Lower leg skin (tissue), 4 donors: ENCODE results near the gene ECHS1. TPM values are rescaled to one million over a fixed set of nuclear protein-coding genes. Genes with fewer than 3 reads are reported as not detected.
"Not testable (repeated sequence)": the region's sequence is repeated elsewhere in the genome, so short reads cannot be mapped to it uniquely, and the experiment has no call there.

Experiments used
- DNase-seq, 2 donors: peaks; one replicate each; pipeline ENCODE4 v3.0.0-alpha.2; 2019; ENCODE audit warnings: low spot score in 2 of 2
- H3K4me3 ChIP-seq: fragments of 200-600 bp; sonication (generic); 2 replicates; pipeline ENCODE4 v1.5.1; 2017; ENCODE audit warnings: mild to moderate bottlenecking, low read depth; ENCODE audit not compliant: poor library complexity, severe bottlenecking
- CTCF ChIP-seq, 3 donors: fragments of 450-650 bp; IDR thresholded peaks; one replicate each; pipeline ENCODE4 v1.5.1; 2016; ENCODE audit warnings: antibody characterized with exemption in 3 of 3, mild to moderate bottlenecking in 3 of 3, moderate library complexity in 2 of 3
- POLR2A ChIP-seq, 2 donors: fragments of 450-650 bp; IDR thresholded peaks; one replicate each; pipeline ENCODE4 v1.6.1; 2016 to 2017; ENCODE audit warnings: antibody characterized with exemption in 2 of 2, mild to moderate bottlenecking in 1 of 2, moderate library complexity in 1 of 2
- WGBS, 2 donors: methylation state at CpG; one replicate each; pipeline ENCODE4 v1.1.5; 2018; 5-methylcytosine and 5-hydroxymethylcytosine counted together
- intact Hi-C: fragments of 100-400 bp; cut with DNase I; formaldehyde crosslinking; loops from one replicate; pipeline ENCODE4 v1.15.0; 2023; ENCODE audit warnings: low total_unique reads
- total RNA-seq, 4 donors: library from RNA; depleted of rRNA; stranded (reverse); fragments of >200 nt; gene quantifications; one replicate each; pipeline ENCODE4 v1.1.0, GENCODE V29; 2016

Gene ECHS1
- total RNA-seq, 4 donors from 2014 or later, result 40.0 to 85.7 (median 61.8) TPM

GRCh38 chr10:133390597-133391248 lies 17.6 kb upstream of the ECHS1 start:
- TF ChIP-seq CTCF (IDR thresholded peaks at IDR 0.05) (no peak), POLR2A (IDR thresholded peaks at IDR 0.05) (no peak)
- intact Hi-C loops, result no loop called here

GRCh38 chr10:133388973-133389818 lies 16.0 kb upstream of the ECHS1 start:
- 82 to 84% methylated on average over 36 to 38 of the region's 39 CpGs for WGBS, 2 donors
- DNase-seq, result peak in 1 of 2 donors; percentile 82
- intact Hi-C loops, result no loop called here
- no peak overlapping the region for H3K4me3 ChIP-seq
- TF ChIP-seq CTCF (IDR thresholded peaks at IDR 0.05), result no peak

More at GRCh38 chr10:133390597-133391248, 17.6 kb upstream of the ECHS1 start:
- no peak overlapping the region for H3K4me3 ChIP-seq
- whole genome bisulfite sequencing, 2 donors, result 85 to 91% methylated on average over 19 of the region's 19 CpGs
- peak in 1 of 2 donors; percentile 65 for DNase-seq

GRCh38 chr10:133388236-133388972 lies 15.2 kb upstream of the ECHS1 start:
- peak in 1 of 2 donors; percentile 70 for DNase-seq
- TF ChIP-seq CTCF (IDR thresholded peaks at IDR 0.05) (no peak), POLR2A (IDR thresholded peaks at IDR 0.05) (no peak)
- no peak overlapping the region for H3K4me3 ChIP-seq
- 84 to 89% methylated on average over 16 to 17 of the region's 17 CpGs for WGBS, 2 donors
- intact Hi-C loops, result no loop called here

- intact Hi-C loops, H3K4me3 ChIP-seq: not testable (repeated sequence)
- peak in 1 of 2 donors; percentile 53 for DNase-seq
- 90 to 97% methylated on average over 4 of the region's 4 CpGs for WGBS, 2 donors
Observed at GRCh38 chr10:133386951-133387350, 13.8 kb upstream of the ECHS1 start.

GRCh38 chr10:133385214-133385613 lies 12.1 kb upstream of the ECHS1 start:
- no peak for DNase-seq
- no peak overlapping the region for H3K4me3 ChIP-seq
- intact Hi-C loops, result no loop called here
- 97% methylated on average over 2 of the region's 2 CpGs for WGBS, 2 donors
- TF ChIP-seq POLR2A (IDR thresholded peaks at IDR 0.05) (no peak), CTCF (IDR thresholded peaks at IDR 0.05) (no peak)

- no peak overlapping the region for H3K4me3 ChIP-seq
- no peak for DNase-seq
- no peak for TF ChIP-seq POLR2A (IDR thresholded peaks at IDR 0.05)
- no peak for TF ChIP-seq CTCF (IDR thresholded peaks at IDR 0.05)
- WGBS, 2 donors, result 88 to 91% methylated on average over 8 to 13 of the region's 13 CpGs
- intact Hi-C loops, result no loop called here
Observed at GRCh38 chr10:133384071-133384470, 10.9 kb upstream of the ECHS1 start.
